Stimulated activated effector memory CD8-positive, alpha-beta T cell treated with anti-CD3 and anti-CD28 coated beads, Interleukin-12 subunit alpha, Interleukin-12 subunit beta, amount 100 ng/mL, for 72 hours (primary cell): ENCODE data around the gene DENND1A.

Experiments used
- ATAC-seq: fragments of 150-1000 bp; cut with Tn5 transposase; 2 replicates; pipeline ENCODE4 v1.10.0; 2021
- DNase-seq, 2 donors: peaks; one replicate each; pipeline ENCODE4 v3.0.0; 2021 to 2022; ENCODE audit warnings: low spot score in 2 of 2
- H3K27ac Mint-ChIP-seq: one replicate; pipeline ENCODE4 v1.8.0; 2022; ENCODE audit warnings: mild to moderate bottlenecking, mixed read lengths
- H3K36me3 Mint-ChIP-seq: one replicate; pipeline ENCODE4 v1.8.0; 2022; ENCODE audit warnings: mild to moderate bottlenecking, mixed read lengths
- H3K4me1 Mint-ChIP-seq: one replicate; pipeline ENCODE4 v1.8.0; 2022; ENCODE audit warnings: mixed read lengths
- H3K4me3 Mint-ChIP-seq: one replicate; pipeline ENCODE4 v1.8.0; 2022; ENCODE audit warnings: mild to moderate bottlenecking, mixed read lengths
- H3K9me3 Mint-ChIP-seq: one replicate; pipeline ENCODE4 v1.8.0; 2022; ENCODE audit warnings: mixed read lengths

The DENND1A gene

DNA sequence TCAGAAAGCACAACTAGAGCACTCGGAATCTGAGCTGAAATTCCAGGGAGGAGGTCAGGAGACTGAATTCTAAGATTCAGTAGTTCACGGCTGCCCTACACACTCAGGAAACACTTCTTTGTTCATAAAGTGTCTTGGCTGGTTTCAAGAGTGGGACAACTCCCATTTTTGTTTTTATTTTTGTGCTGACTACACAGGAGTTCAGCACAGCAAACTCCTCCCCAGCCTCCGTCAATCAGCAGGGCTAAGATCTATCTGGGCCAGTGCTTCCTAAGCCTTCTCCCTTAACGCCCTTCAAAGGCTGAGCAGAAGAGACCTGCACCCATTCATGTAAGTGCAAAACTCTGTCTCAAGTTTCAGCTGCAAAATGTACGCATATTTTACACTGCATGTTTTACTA lies 323.8 kb downstream of the DENND1A start:
- Mint-ChIP-seq H3K4me1 (no peaks in the 10 kb centered on the region), H3K9me3 (no peaks in the 10 kb centered on the region), H3K27ac (no peak overlapping the region), H3K36me3 (no peaks in the 10 kb centered on the region), H3K4me3 (no peak overlapping the region)
- ATAC-seq (no peak), DNase-seq (no peak)

DNA sequence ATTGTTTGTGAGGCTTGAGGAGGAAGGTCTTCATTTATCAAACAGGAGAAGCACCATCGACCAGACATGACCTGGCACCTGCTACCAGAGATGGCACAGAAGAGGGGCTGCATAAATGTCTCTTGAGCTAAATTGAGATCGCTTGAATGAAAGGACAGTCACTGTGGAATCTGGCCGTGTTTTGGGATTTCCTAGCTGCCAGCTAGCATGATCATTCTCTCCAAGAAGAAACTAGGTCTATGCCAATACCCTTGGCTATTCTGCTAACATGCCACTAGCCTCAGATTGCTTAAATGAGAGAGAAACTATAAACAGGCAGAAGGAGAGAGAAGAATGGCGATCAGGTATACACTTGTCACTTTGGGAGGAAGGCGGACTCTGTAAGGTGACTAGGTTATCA lies 324.6 kb downstream of the DENND1A start:
- Mint-ChIP-seq H3K36me3 (no peaks in the 10 kb centered on the region), H3K4me1 (no peaks in the 10 kb centered on the region), H3K9me3 (no peaks in the 10 kb centered on the region), H3K4me3 (no peak overlapping the region), H3K27ac (no peak overlapping the region)
- DNase-seq (no peak), ATAC-seq (no peak)

DNA sequence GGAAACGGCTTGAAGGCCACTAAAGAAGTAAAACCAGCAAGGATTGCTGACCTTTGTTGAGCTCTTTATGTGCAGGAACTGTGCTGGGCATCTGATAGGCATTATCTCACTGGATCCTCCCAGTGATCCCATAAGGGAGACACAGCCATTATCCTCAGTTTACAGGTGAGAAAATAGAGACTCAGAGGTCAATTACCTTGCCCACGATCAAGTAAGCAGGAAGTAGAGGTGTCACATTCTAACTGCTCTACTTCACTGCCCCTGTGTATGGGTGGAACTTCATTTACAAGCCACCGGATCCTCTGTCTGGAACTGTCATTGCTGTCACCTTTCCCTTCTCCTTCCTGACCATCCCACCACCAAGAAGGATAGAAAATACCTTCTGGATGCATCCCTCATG lies 325.1 kb downstream of the DENND1A start:
- ATAC-seq (no peak), DNase-seq (no peak)
- no peaks in the 10 kb centered on the region for H3K4me1 Mint-ChIP-seq
- H3K36me3 Mint-ChIP-seq, result no peaks in the 10 kb centered on the region
- no peak overlapping the region for H3K27ac Mint-ChIP-seq
- no peaks in the 10 kb centered on the region for H3K9me3 Mint-ChIP-seq
- no peak overlapping the region for H3K4me3 Mint-ChIP-seq

DNA sequence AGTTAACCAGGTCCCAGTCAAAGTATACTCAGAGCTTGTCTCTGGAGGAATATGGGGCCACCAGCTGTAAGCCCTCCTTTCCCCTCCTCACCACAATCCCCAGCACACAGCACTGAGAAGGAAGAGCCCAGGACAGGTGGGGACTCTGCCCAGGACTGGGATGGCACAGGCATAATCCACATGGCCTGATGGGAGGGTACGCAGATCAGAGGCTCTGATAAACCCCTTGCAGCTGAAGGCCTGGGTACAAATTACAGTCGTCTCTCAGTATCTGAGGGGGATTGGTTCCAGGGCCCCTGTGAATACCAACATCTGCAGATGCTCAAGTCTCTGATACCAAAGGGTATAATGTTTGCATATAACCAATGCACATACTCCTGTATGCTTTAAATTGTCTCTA lies 328.1 kb downstream of the DENND1A start:
- DNase-seq (no peak), ATAC-seq (no peak)
- Mint-ChIP-seq H3K9me3 (no peaks in the 10 kb centered on the region), H3K27ac (no peak overlapping the region), H3K36me3 (no peaks in the 10 kb centered on the region), H3K4me3 (no peak overlapping the region), H3K4me1 (no peaks in the 10 kb centered on the region)

DNA sequence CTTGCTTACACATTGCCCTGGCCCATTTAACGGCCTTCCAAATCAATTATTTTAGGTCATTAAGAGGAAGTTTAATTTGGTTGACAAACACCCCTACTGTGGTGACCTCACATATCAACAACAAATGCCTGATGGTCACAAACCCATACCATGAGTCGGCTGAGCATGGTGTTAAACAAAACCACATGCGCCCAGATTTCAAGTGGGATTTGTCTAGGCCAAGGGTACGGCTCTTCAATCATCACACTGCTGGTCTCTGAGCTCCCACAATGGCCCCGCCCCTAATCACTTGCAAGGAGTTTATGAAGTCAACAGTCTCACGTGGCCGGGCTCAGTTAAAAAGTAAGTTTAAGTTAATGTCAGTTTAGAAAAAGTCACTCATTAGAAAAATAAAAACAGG lies 330.1 kb downstream of the DENND1A start:
- Mint-ChIP-seq H3K4me3 (no peak overlapping the region), H3K36me3 (no peaks in the 10 kb centered on the region), H3K27ac (no peak overlapping the region), H3K9me3 (no peaks in the 10 kb centered on the region), H3K4me1 (no peaks in the 10 kb centered on the region)
- DNase-seq (no peak), ATAC-seq (no peak)

DNA sequence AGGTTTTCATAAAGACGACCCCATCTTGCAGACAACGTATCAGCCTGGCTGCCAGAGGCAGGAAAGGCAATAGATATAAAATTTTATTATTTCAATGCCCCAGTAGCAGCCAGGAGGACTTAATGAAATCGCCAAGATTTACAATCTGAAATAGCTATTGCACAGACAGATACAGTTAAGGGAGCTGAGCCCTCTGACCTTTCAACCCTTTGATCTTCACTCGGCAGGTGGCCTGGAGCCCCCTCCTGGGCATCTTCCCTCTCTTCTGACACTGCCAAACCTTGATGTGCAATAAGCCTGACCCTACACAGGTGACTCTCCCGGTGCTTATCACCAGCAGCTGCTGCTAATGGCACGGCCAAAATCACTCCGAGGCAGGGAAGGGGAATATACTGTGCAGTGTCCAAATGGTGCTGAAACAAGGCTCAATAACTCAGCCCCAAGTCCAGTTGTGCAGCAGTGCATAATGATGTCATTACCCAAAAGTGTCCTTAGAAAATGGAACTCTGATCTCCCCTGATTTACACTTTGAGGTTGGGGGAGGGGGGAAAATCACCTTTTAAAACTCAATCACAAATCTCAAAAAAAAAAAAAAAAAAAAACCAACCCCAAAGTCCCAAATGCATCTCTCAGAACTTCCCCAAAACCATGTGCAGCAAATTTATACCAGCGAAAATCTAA lies 331.9 kb downstream of the DENND1A start:
- no peak overlapping the region for H3K4me3 Mint-ChIP-seq
- no peaks in the 10 kb centered on the region for H3K9me3 Mint-ChIP-seq
- no peaks in the 10 kb centered on the region for H3K4me1 Mint-ChIP-seq
- H3K27ac Mint-ChIP-seq, result no peak overlapping the region
- H3K36me3 Mint-ChIP-seq, result no peaks in the 10 kb centered on the region
- no peak for DNase-seq
- no peak for ATAC-seq

DNA sequence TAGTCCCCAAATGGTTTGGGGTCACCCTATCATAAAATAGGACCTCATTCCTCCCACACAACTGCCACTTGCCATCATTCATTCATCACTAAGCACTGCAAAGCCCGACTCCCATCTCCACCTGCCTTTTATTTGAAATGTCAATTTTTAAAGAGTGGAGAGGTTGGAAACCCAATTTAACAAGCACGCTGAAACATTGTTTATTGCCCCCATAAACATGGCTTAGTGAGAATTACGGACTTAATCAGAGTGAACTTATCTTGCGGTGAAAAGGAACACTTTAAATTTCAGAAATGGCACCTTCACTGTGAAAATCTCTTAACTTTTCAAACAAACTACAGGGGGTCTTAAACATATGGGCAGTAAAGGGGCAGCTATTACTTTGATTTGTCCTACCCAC lies 332.9 kb downstream of the DENND1A start:
- Mint-ChIP-seq H3K4me1 (no peaks in the 10 kb centered on the region), H3K9me3 (no peaks in the 10 kb centered on the region), H3K27ac (no peak overlapping the region), H3K36me3 (no peaks in the 10 kb centered on the region), H3K4me3 (no peak overlapping the region)
- DNase-seq (no peak), ATAC-seq (no peak)

DNA sequence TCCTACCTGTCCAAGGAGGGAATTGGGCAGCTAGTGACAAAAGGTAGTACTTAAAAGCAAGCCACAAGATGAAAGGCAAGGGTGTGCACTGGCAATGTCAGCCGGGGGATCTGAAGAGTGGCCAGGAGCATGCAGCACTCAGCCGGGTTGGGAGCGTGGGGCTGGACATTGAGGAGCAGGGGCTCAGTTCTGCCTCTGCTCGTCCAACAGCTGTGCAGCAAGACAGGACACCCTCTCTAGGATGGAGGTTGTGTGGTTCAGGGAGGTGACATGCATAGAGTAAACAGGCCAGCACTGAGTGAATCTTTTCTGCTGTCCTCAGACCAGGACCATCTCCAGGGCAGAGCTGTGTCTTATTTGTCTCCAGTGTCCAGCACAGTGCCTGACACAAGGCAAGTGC lies 338.6 kb downstream of the DENND1A start:
- H3K36me3 Mint-ChIP-seq, result no peaks in the 10 kb centered on the region
- H3K27ac Mint-ChIP-seq, result no peak overlapping the region

DNA sequence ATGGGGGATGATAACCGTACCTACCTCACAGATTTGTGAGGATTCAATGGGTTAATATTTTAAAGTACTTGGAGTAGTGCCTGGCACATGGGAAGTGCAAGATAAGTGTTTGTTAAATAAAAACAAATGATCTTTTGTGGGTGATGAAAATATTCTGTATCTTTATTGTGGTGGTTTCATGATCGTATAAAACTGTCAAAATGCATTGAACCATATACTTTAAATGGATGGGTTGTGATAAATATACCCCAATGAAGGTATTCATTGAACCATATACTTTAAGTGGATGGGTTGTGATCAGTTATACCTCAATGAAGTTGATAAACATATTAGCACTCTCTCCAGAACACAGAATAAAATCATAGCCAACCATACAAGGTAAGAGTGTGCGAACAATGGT lies 339.4 kb downstream of the DENND1A start:
- H3K4me1 Mint-ChIP-seq, result no peaks in the 10 kb centered on the region
- ATAC-seq, result no peak
- no peak for DNase-seq
- peaks cover 6% of the 10 kb centered on the region for H3K9me3 Mint-ChIP-seq
- no peak overlapping the region for H3K27ac Mint-ChIP-seq
- no peaks in the 10 kb centered on the region for H3K36me3 Mint-ChIP-seq
- H3K4me3 Mint-ChIP-seq, result no peak overlapping the region

More for the DNA sequence above, 338.6 kb downstream of the DENND1A start:
- ATAC-seq (no peak), DNase-seq (no peak)
- H3K9me3 Mint-ChIP-seq, result peaks cover 6% of the 10 kb centered on the region
- H3K4me3 Mint-ChIP-seq, result no peak overlapping the region
- H3K4me1 Mint-ChIP-seq, result no peaks in the 10 kb centered on the region

DNA sequence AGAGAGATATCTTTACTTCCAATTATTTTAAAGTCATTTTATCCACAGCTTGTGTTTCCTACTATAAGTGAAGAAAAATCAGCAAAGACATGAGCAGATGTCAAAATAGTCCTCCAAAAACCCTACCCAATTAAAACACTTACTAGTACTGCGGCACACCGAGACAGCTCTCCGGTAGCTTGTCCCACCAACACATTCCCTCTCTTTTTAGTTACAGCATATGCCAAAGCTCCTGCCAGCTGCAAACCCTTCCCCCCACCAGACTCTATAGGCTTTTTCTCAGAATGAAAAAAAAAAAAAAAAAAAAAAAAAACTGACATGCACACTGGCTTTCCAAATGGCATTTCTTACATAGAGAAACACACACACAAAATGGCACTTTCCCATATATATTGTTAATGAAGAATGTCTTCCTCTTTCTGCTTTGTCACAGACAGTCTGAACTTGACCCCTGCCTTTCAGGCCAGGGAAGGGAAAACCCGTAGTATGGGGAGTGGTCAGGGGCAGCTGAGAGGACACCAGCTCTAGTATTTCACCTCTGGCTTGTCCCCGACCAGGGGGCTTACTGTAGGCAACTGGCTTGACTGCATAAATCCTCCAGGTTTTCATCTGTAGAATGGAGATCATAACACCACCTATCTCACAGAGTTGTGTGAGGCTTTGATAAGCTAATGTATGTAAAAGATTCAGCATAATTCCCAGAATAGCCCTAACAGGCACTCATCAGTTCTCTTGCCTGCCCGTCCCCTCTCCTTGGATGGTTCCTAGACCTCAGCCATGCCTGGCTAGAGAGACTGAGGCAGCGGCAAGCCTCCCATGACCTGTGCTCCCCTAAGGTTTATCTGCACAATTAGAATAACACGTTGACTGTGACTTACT lies 340.3 kb downstream of the DENND1A start:
- Mint-ChIP-seq H3K4me3 (no peak overlapping the region), H3K9me3 (peaks cover 6% of the 10 kb centered on the region), H3K36me3 (peaks cover 2% of the 10 kb centered on the region), H3K4me1 (no peaks in the 10 kb centered on the region), H3K27ac (no peak overlapping the region)
- DNase-seq, result no peak
- ATAC-seq, result no peak

DNA sequence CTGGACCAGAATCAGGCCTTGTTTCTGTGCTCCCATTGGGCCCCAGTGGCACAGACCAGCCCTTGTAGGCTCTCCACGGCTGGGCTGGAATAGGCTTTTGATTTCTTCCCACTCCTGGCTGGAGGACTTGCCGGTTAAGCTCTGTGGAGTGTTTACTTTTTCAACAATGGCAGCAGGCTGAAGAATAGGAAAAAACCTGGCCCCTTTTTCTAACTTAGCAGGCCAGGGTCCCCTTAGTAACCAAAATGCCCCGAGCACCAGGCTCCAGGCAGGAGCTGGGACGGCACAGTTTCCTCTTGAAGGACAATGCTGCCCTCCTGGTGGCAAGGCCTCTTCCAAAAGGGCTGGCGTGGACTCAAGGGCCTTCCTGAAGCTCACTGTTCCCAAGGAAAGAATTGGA lies 343.7 kb downstream of the DENND1A start:
- no peak overlapping the region for H3K27ac Mint-ChIP-seq
- peaks cover 6% of the 10 kb centered on the region for H3K9me3 Mint-ChIP-seq
- DNase-seq (no peak), ATAC-seq (no peak)
- peaks cover 10% of the 10 kb centered on the region for H3K36me3 Mint-ChIP-seq
- H3K4me3 Mint-ChIP-seq, result no peak overlapping the region
- H3K4me1 Mint-ChIP-seq, result no peaks in the 10 kb centered on the region

DNA sequence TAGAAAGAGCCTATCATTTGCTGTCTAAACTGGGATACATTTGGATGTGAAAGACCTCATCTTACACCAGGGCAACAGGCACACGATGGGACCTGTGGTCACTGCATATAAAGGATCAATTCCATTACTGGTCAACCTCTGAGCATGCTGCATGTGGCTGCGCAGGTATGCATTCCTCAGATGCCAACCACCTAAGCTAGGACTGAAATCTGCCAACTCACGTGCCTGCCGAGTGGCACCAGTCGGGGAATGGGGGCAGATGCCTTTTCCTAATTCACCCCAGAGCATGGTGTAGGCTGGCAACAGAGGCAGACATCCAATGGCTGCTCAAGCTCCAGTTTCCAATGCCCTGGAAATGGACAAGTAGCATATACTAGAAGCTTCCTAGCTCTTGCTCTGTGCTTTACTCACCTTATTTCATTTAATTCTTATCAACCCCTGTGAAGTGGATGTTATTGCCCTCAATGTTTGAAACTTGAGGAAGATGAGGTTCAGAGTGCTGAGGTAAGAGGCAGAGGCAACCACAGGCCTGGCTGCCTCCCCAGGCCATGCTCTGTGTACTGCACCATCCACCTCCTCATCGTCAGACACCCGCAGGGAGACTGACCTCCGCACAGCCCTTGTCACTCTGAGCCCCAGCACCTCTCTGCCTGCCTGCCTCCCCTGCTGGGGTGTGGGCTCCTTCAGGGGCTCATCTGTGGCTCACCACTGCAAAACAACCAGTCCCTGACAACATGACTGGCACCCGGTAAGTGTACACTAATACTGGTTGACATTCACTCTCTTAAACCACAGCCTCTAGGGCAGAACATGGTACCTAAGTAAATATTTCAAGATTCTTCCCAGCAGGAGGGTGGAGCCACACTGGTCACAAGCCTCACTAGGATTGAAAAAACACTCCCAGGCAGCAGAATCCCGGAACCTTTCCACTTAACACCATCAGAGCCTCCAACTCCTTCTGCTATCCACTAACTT lies 345.4 kb downstream of the DENND1A start:
- Mint-ChIP-seq H3K4me3 (no peak overlapping the region), H3K36me3 (peaks cover 11% of the 10 kb centered on the region), H3K4me1 (no peaks in the 10 kb centered on the region), H3K9me3 (peaks cover 9% of the 10 kb centered on the region), H3K27ac (no peak overlapping the region)
- DNase-seq (no peak), ATAC-seq (no peak)

DNA sequence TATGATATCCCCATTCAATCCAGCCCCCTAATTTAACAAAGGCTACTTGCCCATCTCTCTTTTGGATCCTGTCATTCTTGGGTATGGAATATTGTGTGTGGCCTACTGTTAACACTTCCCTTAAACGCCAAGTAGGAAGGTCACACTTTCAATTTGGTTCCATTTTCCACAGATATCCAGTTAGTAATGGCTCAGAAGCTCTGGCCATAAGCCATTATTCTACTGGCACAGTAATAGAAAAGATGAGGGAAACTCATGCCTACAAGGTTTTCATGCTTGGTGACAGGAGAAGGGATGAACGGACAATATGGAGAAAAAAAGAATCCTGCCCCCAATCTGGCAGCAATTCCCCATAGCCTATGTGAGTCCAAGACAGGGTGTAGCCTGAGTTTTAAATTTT lies 346.3 kb downstream of the DENND1A start:
- no peak overlapping the region for H3K27ac Mint-ChIP-seq
- no peaks in the 10 kb centered on the region for H3K4me1 Mint-ChIP-seq
- ATAC-seq (no peak), DNase-seq (no peak)
- no peak overlapping the region for H3K4me3 Mint-ChIP-seq
- H3K9me3 Mint-ChIP-seq, result peaks cover 15% of the 10 kb centered on the region
- peaks cover 11% of the 10 kb centered on the region for H3K36me3 Mint-ChIP-seq

DNA sequence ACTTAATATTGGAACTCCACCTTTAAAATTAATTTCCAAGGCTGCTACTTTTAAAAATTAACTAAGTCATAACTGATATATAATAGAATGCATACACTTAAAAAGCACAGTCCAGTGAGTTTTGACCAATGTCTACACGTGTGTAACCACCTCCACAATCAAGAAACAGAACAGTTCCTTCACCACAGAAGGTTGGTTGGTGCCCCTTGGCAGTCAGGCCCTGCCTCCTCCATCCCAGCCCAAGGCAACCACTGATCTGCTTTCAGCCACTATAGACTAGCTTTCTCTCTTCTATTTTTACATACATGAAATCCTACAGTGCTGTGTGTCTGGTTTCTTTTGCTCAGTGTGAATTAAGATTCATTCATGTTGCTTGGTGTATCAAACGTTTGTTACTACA lies 358.7 kb downstream of the DENND1A start:
- Mint-ChIP-seq H3K4me1 (no peaks in the 10 kb centered on the region), H3K4me3 (no peak overlapping the region), H3K27ac (no peak overlapping the region), H3K9me3 (no peaks in the 10 kb centered on the region), H3K36me3 (no peaks in the 10 kb centered on the region)
- DNase-seq (no peak), ATAC-seq (no peak)
